ENCODE measurements around the gene TRERF1.

DNA sequence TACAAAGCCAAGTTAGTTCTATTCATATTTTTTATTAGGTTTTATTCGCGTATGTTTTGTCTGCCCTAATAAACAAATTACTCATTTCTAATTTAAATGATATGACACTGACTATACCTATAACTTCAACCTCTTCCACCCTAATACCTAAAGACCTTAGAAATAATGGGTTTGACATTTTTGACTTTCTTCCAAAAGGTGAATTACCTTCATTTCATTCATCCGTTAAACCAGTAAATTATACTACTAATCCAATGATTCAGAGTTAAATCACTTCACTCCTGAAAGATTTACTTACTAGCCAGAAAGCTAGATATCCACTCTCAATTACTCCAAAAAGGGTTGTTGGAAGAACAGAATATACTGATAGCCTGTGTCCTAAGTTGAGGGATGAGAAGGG lies 239.3 kb downstream of the TRERF1 start:
- no peak for TF ChIP-seq RCOR1 (IDR thresholded peaks at IDR 0.05; ENCODE audit: low read length)
- no peak for TF ChIP-seq YY1 (IDR thresholded peaks at IDR 0.05; ENCODE audit: low read depth)
- TF ChIP-seq, protein P1, sequence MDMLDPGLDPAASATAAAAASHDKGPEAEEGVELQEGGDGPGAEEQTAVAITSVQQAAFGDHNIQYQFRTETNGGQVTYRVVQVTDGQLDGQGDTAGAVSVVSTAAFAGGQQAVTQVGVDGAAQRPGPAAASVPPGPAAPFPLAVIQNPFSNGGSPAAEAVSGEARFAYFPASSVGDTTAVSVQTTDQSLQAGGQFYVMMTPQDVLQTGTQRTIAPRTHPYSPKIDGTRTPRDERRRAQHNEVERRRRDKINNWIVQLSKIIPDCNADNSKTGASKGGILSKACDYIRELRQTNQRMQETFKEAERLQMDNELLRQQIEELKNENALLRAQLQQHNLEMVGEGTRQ (IDR thresholded peaks at IDR 0.05; ENCODE audit: borderline replicate concordance, low read depth, low read length) = no peak
- TF ChIP-seq, protein P2, sequence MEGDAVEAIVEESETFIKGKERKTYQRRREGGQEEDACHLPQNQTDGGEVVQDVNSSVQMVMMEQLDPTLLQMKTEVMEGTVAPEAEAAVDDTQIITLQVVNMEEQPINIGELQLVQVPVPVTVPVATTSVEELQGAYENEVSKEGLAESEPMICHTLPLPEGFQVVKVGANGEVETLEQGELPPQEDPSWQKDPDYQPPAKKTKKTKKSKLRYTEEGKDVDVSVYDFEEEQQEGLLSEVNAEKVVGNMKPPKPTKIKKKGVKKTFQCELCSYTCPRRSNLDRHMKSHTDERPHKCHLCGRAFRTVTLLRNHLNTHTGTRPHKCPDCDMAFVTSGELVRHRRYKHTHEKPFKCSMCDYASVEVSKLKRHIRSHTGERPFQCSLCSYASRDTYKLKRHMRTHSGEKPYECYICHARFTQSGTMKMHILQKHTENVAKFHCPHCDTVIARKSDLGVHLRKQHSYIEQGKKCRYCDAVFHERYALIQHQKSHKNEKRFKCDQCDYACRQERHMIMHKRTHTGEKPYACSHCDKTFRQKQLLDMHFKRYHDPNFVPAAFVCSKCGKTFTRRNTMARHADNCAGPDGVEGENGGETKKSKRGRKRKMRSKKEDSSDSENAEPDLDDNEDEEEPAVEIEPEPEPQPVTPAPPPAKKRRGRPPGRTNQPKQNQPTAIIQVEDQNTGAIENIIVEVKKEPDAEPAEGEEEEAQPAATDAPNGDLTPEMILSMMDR (IDR thresholded peaks at IDR 0.05) = no peak
- no peak for TF ChIP-seq SIN3A (IDR thresholded peaks at IDR 0.05; ENCODE audit: borderline replicate concordance, low read depth, low read length)
- TF ChIP-seq RFX5 (IDR thresholded peaks at IDR 0.05; ENCODE audit: low read length) = no peak
- TF ChIP-seq EZH2phosphoT487 (IDR thresholded peaks at IDR 0.05; ENCODE audit: borderline replicate concordance, low read depth) = no peak
- TF ChIP-seq, protein P3, sequence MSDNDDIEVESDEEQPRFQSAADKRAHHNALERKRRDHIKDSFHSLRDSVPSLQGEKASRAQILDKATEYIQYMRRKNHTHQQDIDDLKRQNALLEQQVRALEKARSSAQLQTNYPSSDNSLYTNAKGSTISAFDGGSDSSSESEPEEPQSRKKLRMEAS (IDR thresholded peaks at IDR 0.05; ENCODE audit: low read depth) = no peak
- TF ChIP-seq NRF1 (IDR thresholded peaks at IDR 0.05; ENCODE audit: low read depth, low read length) = no peak
- TF ChIP-seq TAF1 (IDR thresholded peaks at IDR 0.05; ENCODE audit: borderline replicate concordance, low read depth, low read length) = no peak

All from SK-N-SH (cell line).